Measurements from ENCODE around the gene TAF11L6. TPM values are rescaled to one million over a fixed set of nuclear protein-coding genes. Genes with fewer than 3 reads are reported as not detected.
"Not testable (repeated sequence)": the region's sequence is repeated elsewhere in the genome, so short reads cannot be mapped to it uniquely, and the experiment has no call there.

Gene TAF11L6
- total RNA-seq, 2 experiments from 2014 or later, result not detected

GRCh38 chr5:17524935-17525334 lies 3.5 kb upstream of the TAF11L6 start, which contains the start of gene TAF11L5:
TAF11L5 (plus strand) TSS chr5:17525235.
- H3K27me3 Mint-ChIP-seq; H3K4me3 Mint-ChIP-seq; H3K9me3 Mint-ChIP-seq; H3K36me3 Mint-ChIP-seq (ENCODE audit: low read depth); H3K27ac Mint-ChIP-seq; CTCF ChIA-PET; DNase-seq; POLR2A ChIA-PET; H3K4me1 Mint-ChIP-seq: not testable (repeated sequence)

GRCh38 chr5:17526504-17526903 lies 2.0 kb upstream of the TAF11L6 start:
- H3K36me3 Mint-ChIP-seq (ENCODE audit: low read depth); H3K27ac Mint-ChIP-seq; H3K4me1 Mint-ChIP-seq; H3K27me3 Mint-ChIP-seq; POLR2A ChIA-PET; H3K9me3 Mint-ChIP-seq; CTCF ChIA-PET; H3K4me3 Mint-ChIP-seq: not testable (repeated sequence)
- peak; percentile 17 for DNase-seq

Other genes starting within 250 kb of the TAF11L6 start
- not detected for gene TAF11L2, start 30.4 kb upstream of the TAF11L6 start, total RNA-seq
- gene TAF11L3, start 10.3 kb upstream of the TAF11L6 start, total RNA-seq, result not detected
- not detected for gene TAF11L4, start 6.9 kb upstream of the TAF11L6 start, total RNA-seq
- gene TAF11L5, start 3.4 kb upstream of the TAF11L6 start, total RNA-seq, result not detected
- gene TAF11L7, start 57.1 kb downstream of the TAF11L6 start, total RNA-seq, result not detected
- not detected for gene TAF11L8, start 62.3 kb downstream of the TAF11L6 start, total RNA-seq
- gene TAF11L9, start 65.7 kb downstream of the TAF11L6 start, total RNA-seq, result not detected
- gene TAF11L10, start 69.2 kb downstream of the TAF11L6 start, total RNA-seq, result not detected
- not detected for gene TAF11L11, start 75.5 kb downstream of the TAF11L6 start, total RNA-seq
- gene TAF11L12, start 81.7 kb downstream of the TAF11L6 start, total RNA-seq, result not detected
- not detected for gene TAF11L13, start 103.4 kb downstream of the TAF11L6 start, total RNA-seq
- gene TAF11L14, start 105.8 kb downstream of the TAF11L6 start, total RNA-seq, result not detected